Panc1 (cell line): ENCODE measurements around the gene ERI2. TPM values are rescaled to one million over a fixed set of nuclear protein-coding genes. Genes with fewer than 3 reads are reported as not detected.

Experiments used
- ATAC-seq: fragments of 200-7000 bp; cut with Tn5 transposase; 2 replicates; pipeline ENCODE4 v1.9.1; 2020; ENCODE audit warnings: mild to moderate bottlenecking, moderate library complexity
- BruUV-seq: library from RNA; stranded (reverse); fragments of 400-500 nt; replicated peaks from 2 replicates; lab custom pipeline; 2021; lab: Mats Ljungman, UMichigan
- CTCF ChIA-PET: fragments of 300-600 bp; sonication (Branson Sonifier 250); formaldehyde crosslinking; loops from one replicate; lab custom pipeline; 2022; ENCODE audit warnings: antibody characterized with exemption; lab: Charles Lee
- POLR2A ChIA-PET: fragments of 300-600 bp; sonication (Branson Sonifier 250); formaldehyde crosslinking; loops from one replicate; lab custom pipeline; 2022; ENCODE audit warnings: antibody characterized with exemption; lab: Charles Lee
- DNase-seq: peaks from one replicate; pipeline ENCODE4 v3.0.0-alpha.2; 2010; ENCODE audit warnings: low read depth, low spot score
- H3K27ac ChIP-seq: 2 replicates; pipeline ENCODE4 v1.5.1; 2011; ENCODE audit warnings: mild to moderate bottlenecking, low read length, inconsistent platforms
- H3K27me3 ChIP-seq: fragments of 200-500 bp; sonication (Bioruptor generic); 2 replicates; pipeline ENCODE4 v1.6.0; 2014; ENCODE audit warnings: low read length, inconsistent platforms; ENCODE audit not compliant: control insufficient read depth, insufficient read depth
- H3K36me3 ChIP-seq: fragments of 200-500 bp; sonication (Bioruptor generic); 2 replicates; pipeline ENCODE4 v1.5.1; 2014; ENCODE audit warnings: inconsistent platforms, mild to moderate bottlenecking, low read length, moderate library complexity; ENCODE audit not compliant: control insufficient read depth, insufficient read depth
- H3K4me1 ChIP-seq: 2 replicates; pipeline ENCODE4 v1.5.1; 2011; ENCODE audit warnings: inconsistent platforms, mild to moderate bottlenecking, low read length, moderate library complexity; ENCODE audit not compliant: control insufficient read depth, insufficient read depth
- H3K4me3 ChIP-seq, 2 experiments: 2 replicates each; pipeline ENCODE4 v1.5.1; 2011 to 2012; ENCODE audit warnings: low read depth in 2 of 2, low read length in 2 of 2, mild to moderate bottlenecking in 2 of 2, inconsistent platforms in 1 of 2, moderate library complexity in 1 of 2
- H3K9me3 ChIP-seq: fragments of 200-500 bp; sonication (Bioruptor generic); 2 replicates; pipeline ENCODE4 v1.5.1; 2014; ENCODE audit warnings: low read depth, mild to moderate bottlenecking, inconsistent platforms, low read length, moderate library complexity; ENCODE audit not compliant: control insufficient read depth, insufficient read depth
- POLR2AphosphoS5 ChIP-seq: IDR thresholded peaks from 2 replicates; pipeline ENCODE4 v1.6.1; 2012; ENCODE audit warnings: mild to moderate bottlenecking, low read depth, low read length, moderate library complexity
- SIN3A ChIP-seq: IDR thresholded peaks from 2 replicates; pipeline ENCODE4 v1.6.1; 2012; ENCODE audit warnings: low read depth, mild to moderate bottlenecking, low read length, moderate library complexity, borderline replicate concordance; ENCODE audit not compliant: insufficient read depth
- TCF7L2 ChIP-seq: IDR thresholded peaks from 2 replicates; pipeline ENCODE4 v1.6.1; 2011; ENCODE audit warnings: mild to moderate bottlenecking, low read depth, low read length, inconsistent platforms
- in situ Hi-C: cut with HindIII; loops from 2 replicates; pipeline ENCODE4 v1.10.0; 2016; ENCODE audit warnings: low sequenced_read_pairs, low pct_unique_long_range_greater_than_20kb
- intact Hi-C: fragments of 100-400 bp; cut with micrococcal nuclease; formaldehyde crosslinking; loops from one replicate; pipeline ENCODE4 v1.10.0; 2022; ENCODE audit not compliant: unreplicated experiment
- total RNA-seq: library from RNA; stranded (reverse); gene quantifications from one replicate; pipeline ENCODE4 v1.2.1, GENCODE V29; 2021; ENCODE audit not compliant: unreplicated experiment
- TF ChIP-seq, protein P1 (sequence below): fragments of 450-650 bp; IDR thresholded peaks from 2 replicates; pipeline ENCODE4 v1.5.1; 2017; ENCODE audit warnings: mild to moderate bottlenecking
- TF ChIP-seq, protein P2 (sequence below), 2 experiments: IDR thresholded peaks; 2 replicates each; pipeline ENCODE4 v1.6.1; 2011 to 2012; ENCODE audit warnings: low read depth in 2 of 2, control low read depth in 1 of 2, low read length in 1 of 2, mild to moderate bottlenecking in 1 of 2, moderate library complexity in 1 of 2; ENCODE audit not compliant: insufficient read depth in 1 of 2

Gene ERI2
- total RNA-seq, 1 experiment from 2014 or later: 20.4 TPM

DNA sequence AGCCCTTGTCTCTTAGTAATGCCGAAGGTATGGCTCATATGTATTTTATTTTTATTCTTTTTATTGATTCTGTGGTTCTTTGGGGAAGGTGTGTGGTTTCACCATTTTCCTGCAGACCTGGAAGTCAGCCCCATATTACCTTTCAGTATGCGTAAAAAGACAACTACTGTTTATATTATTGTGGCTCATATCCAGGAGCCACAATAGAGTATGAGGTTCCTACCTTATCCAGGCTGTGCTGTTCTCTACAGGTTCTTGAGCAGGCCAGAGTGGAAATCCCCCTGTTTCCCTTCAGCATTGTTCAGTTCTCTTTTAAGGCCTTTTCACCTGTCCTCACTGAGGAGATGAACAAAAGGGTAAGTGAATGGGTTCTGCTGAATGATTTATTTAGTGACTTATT is 33.2 kb upstream of the ERI2 start:
- DNase-seq: no peak
- no peak for TF ChIP-seq SIN3A
- no peaks in the 10 kb centered on the region for H3K27me3 ChIP-seq
- CTCF ChIA-PET: no interaction called here
- H3K36me3 ChIP-seq: peaks cover 15% of the 10 kb centered on the region
- intact Hi-C loops: no loop called here
- ATAC-seq: no peak
- no peak overlapping the region for H3K27ac ChIP-seq
- H3K4me1 ChIP-seq: no peaks in the 10 kb centered on the region
- POLR2A ChIA-PET: no interaction called here
- in situ Hi-C loops: no loop called here
- no peak overlapping the region for H3K4me3 ChIP-seq
- BruUV-seq: no TSS peak
- no peaks in the 10 kb centered on the region for H3K9me3 ChIP-seq

- in situ Hi-C loops: no loop called here
- ChIA-PET POLR2A (no interaction called here), CTCF (no interaction called here)
- Histone ChIP-seq H3K36me3 (peaks cover 17% of the 10 kb centered on the region), H3K27me3 (no peaks in the 10 kb centered on the region), H3K4me1 (no peaks in the 10 kb centered on the region), H3K27ac (no peak overlapping the region), H3K4me3 (no peak overlapping the region), H3K9me3 (no peaks in the 10 kb centered on the region)
- ATAC-seq (no peak), DNase-seq (no peak)
- intact Hi-C loops: no loop called here
- BruUV-seq: no TSS peak
- TF ChIP-seq POLR2AphosphoS5 (no peak), SIN3A (no peak), TCF7L2 (no peak)
- TF ChIP-seq, protein P1, sequence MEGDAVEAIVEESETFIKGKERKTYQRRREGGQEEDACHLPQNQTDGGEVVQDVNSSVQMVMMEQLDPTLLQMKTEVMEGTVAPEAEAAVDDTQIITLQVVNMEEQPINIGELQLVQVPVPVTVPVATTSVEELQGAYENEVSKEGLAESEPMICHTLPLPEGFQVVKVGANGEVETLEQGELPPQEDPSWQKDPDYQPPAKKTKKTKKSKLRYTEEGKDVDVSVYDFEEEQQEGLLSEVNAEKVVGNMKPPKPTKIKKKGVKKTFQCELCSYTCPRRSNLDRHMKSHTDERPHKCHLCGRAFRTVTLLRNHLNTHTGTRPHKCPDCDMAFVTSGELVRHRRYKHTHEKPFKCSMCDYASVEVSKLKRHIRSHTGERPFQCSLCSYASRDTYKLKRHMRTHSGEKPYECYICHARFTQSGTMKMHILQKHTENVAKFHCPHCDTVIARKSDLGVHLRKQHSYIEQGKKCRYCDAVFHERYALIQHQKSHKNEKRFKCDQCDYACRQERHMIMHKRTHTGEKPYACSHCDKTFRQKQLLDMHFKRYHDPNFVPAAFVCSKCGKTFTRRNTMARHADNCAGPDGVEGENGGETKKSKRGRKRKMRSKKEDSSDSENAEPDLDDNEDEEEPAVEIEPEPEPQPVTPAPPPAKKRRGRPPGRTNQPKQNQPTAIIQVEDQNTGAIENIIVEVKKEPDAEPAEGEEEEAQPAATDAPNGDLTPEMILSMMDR: no peak
Observed at GRCh38 chr16:20838240-20838639, 32.0 kb upstream of the ERI2 start.

DNA sequence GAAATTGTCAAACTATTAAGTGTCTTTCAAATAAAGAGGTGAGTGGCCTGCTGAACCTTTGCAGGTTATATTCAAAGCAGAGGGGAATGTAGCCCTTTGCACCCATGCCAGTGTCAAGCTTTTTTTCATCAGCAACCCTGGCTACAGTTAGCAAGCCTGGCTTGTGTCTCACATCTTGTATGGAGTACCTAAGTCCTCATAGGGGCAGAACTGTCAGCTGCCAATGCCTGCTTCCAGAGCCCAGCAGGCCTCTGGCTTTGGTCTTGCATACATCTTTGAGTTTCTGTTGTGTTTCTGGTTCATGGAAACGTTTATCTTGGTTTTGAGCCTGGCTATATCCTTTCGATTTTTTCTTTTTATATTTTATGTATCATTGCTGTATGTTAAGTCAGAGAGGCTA is 26.8 kb upstream of the ERI2 start:
- Histone ChIP-seq H3K4me1 (no peaks in the 10 kb centered on the region), H3K4me3 (no peak overlapping the region), H3K36me3 (peaks cover 17% of the 10 kb centered on the region), H3K27me3 (no peaks in the 10 kb centered on the region), H3K9me3 (no peaks in the 10 kb centered on the region), H3K27ac (no peak overlapping the region)
- CTCF ChIA-PET: no interaction called here
- ATAC-seq (no peak), DNase-seq (no peak)
- in situ Hi-C loops (no loop called here), intact Hi-C loops (no loop called here)
- TF ChIP-seq SIN3A: no peak
- TF ChIP-seq, protein P1: no peak
- TF ChIP-seq POLR2AphosphoS5: no peak
- TF ChIP-seq, protein P2, sequence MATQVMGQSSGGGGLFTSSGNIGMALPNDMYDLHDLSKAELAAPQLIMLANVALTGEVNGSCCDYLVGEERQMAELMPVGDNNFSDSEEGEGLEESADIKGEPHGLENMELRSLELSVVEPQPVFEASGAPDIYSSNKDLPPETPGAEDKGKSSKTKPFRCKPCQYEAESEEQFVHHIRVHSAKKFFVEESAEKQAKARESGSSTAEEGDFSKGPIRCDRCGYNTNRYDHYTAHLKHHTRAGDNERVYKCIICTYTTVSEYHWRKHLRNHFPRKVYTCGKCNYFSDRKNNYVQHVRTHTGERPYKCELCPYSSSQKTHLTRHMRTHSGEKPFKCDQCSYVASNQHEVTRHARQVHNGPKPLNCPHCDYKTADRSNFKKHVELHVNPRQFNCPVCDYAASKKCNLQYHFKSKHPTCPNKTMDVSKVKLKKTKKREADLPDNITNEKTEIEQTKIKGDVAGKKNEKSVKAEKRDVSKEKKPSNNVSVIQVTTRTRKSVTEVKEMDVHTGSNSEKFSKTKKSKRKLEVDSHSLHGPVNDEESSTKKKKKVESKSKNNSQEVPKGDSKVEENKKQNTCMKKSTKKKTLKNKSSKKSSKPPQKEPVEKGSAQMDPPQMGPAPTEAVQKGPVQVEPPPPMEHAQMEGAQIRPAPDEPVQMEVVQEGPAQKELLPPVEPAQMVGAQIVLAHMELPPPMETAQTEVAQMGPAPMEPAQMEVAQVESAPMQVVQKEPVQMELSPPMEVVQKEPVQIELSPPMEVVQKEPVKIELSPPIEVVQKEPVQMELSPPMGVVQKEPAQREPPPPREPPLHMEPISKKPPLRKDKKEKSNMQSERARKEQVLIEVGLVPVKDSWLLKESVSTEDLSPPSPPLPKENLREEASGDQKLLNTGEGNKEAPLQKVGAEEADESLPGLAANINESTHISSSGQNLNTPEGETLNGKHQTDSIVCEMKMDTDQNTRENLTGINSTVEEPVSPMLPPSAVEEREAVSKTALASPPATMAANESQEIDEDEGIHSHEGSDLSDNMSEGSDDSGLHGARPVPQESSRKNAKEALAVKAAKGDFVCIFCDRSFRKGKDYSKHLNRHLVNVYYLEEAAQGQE (IDR thresholded peaks at IDR 0.05; ENCODE audit: insufficient read depth in 1 of 2, low read depth in 2 of 2, low read length in 1 of 2): no peak
- no peak for TF ChIP-seq TCF7L2
- POLR2A ChIA-PET: no interaction called here
- BruUV-seq: no TSS peak
